Measurements from ENCODE around the gene EEIG1.
A peak's percentile ranks its signal among the peaks of the same experiment; 100 is the strongest.
"Not testable (repeated sequence)": the region's sequence is repeated elsewhere in the genome, so short reads cannot be mapped to it uniquely, and the experiment has no call there.

The EEIG1 gene

GRCh38 chr9:127980706-127981558 is at the start of gene EEIG1:
Gene EEIG1, minus strand, starts transcription at chr9:127980989. Its CDS starts 852 bp downstream, at chr9:127980137.
- peak within 1 kb of the TSS; percentile 90 for H3K4me3 Mint-ChIP-seq
- H3K27me3 Mint-ChIP-seq (ENCODE audit: low read depth): no peaks in the 10 kb centered on the region
- H3K27ac Mint-ChIP-seq: peak within 1 kb of the TSS; percentile 90
- peaks cover 20% of the 10 kb centered on the region for H3K36me3 Mint-ChIP-seq (ENCODE audit: low read depth)
- peaks cover 48% of the 10 kb centered on the region for H3K4me1 Mint-ChIP-seq (ENCODE audit: low read depth)
- H3K9me3 Mint-ChIP-seq: no peaks in the 10 kb centered on the region

- Mint-ChIP-seq H3K9me3 (peaks cover 3% of the 10 kb centered on the region), H3K4me3 (peak overlapping the region; percentile 25), H3K4me1 (ENCODE audit: low read depth) (peaks cover 69% of the 10 kb centered on the region), H3K27ac (peak overlapping the region; percentile 96), H3K27me3 (ENCODE audit: low read depth) (peaks cover 3% of the 10 kb centered on the region), H3K36me3 (ENCODE audit: low read depth) (peaks cover 2% of the 10 kb centered on the region)
Measured at GRCh38 chr9:128027705-128028104, 46.9 kb upstream of the EEIG1 start.

GRCh38 chr9:128026773-128027541 is 46.2 kb upstream of the EEIG1 start:
- H3K4me3 Mint-ChIP-seq: peak overlapping the region; percentile 66
- H3K9me3 Mint-ChIP-seq: peaks cover 3% of the 10 kb centered on the region
- H3K4me1 Mint-ChIP-seq (ENCODE audit: low read depth): peaks cover 76% of the 10 kb centered on the region
- H3K27me3 Mint-ChIP-seq (ENCODE audit: low read depth): peaks cover 3% of the 10 kb centered on the region
- peak overlapping the region; percentile 96 for H3K27ac Mint-ChIP-seq
- peaks cover 2% of the 10 kb centered on the region for H3K36me3 Mint-ChIP-seq (ENCODE audit: low read depth)

DNA sequence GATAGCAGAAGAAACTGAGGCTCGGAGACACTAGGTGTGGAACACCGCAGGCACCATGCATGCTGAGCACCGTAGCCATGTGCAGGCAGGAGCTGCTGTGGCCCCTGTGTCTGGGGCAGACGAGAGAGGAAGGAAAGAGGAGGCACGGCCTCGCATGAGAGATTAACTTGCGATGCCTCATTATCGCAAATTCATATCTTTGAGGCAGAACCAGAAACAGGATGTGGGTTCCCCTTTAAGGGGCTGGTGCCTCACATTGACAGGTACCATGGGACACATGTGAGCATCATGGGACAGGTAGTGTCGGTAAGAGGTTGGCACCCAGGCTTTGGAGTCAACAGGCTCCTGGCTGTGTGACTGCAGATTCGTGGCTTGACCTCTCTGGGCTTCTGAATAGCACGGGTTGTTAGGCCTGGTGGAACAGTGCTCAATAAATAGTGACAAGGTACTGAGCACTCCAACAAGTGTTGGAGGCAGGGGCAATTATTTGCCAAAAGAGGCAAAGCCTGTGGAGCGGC is 45.5 kb upstream of the EEIG1 start:
- Mint-ChIP-seq H3K4me1 (ENCODE audit: low read depth) (peaks cover 73% of the 10 kb centered on the region), H3K27ac (peak overlapping the region; percentile 96), H3K27me3 (ENCODE audit: low read depth) (peaks cover 3% of the 10 kb centered on the region), H3K9me3 (peaks cover 3% of the 10 kb centered on the region), H3K36me3 (ENCODE audit: low read depth) (peaks cover 2% of the 10 kb centered on the region), H3K4me3 (peak overlapping the region; percentile 66)

DNA sequence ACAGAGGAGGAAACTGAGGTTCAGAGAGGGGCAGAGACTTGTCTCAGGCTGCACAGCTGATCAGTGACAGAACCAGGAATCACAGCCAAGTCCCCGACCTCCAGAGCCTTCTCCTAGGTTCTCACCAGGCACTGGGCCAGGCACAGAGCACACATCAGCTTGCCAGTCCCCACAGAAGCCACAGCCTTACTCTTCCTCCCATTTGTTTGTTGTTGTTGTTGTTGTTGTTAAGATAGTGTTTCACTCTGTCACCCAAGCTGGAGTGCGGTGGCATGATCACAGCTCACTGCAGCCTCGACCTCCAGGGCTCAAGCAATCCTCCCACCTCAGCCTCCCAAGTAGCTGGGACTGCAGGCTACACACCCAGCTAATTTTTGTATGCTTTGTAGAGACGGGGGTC is 44.9 kb upstream of the EEIG1 start:
- H3K36me3 Mint-ChIP-seq (ENCODE audit: low read depth): peaks cover 3% of the 10 kb centered on the region
- peaks cover 1% of the 10 kb centered on the region for H3K9me3 Mint-ChIP-seq
- H3K27me3 Mint-ChIP-seq (ENCODE audit: low read depth): peaks cover 1% of the 10 kb centered on the region
- peaks cover 75% of the 10 kb centered on the region for H3K4me1 Mint-ChIP-seq (ENCODE audit: low read depth)
- peak overlapping the region; percentile 66 for H3K4me3 Mint-ChIP-seq
- peak overlapping the region; percentile 96 for H3K27ac Mint-ChIP-seq

GRCh38 chr9:128024761-128025308 is 44.0 kb upstream of the EEIG1 start:
- H3K4me3 Mint-ChIP-seq: no peak overlapping the region

DNA sequence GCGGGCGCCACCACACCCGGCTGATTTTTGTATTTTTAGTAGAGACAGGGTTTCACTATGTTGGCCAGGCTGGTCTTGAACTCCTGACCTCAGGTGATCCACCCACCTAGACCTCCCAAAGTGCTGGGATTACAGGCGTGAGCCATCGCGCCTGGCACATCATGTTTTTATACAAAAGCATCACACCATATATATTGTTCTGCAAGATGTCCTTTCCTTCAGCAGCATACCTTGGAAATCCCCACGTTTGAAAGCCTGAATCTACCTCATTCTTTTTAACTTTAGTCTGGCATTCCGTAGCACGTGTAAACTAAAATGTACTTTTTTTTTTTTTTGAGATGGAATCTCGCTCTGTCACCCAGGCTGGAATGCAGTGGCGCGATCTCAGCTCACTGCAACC is 42.9 kb upstream of the EEIG1 start:
- H3K4me1 Mint-ChIP-seq (ENCODE audit: low read depth): peaks cover 67% of the 10 kb centered on the region
- H3K36me3 Mint-ChIP-seq (ENCODE audit: low read depth); H3K4me3 Mint-ChIP-seq; H3K27ac Mint-ChIP-seq; H3K27me3 Mint-ChIP-seq (ENCODE audit: low read depth); H3K9me3 Mint-ChIP-seq: not testable (repeated sequence)

More at GRCh38 chr9:128024761-128025308, 44.0 kb upstream of the EEIG1 start:
- Mint-ChIP-seq H3K36me3 (ENCODE audit: low read depth) (peaks cover 2% of the 10 kb centered on the region), H3K4me1 (ENCODE audit: low read depth) (peaks cover 72% of the 10 kb centered on the region), H3K27me3 (ENCODE audit: low read depth) (no peaks in the 10 kb centered on the region), H3K27ac (peak overlapping the region; percentile 96), H3K9me3 (no peaks in the 10 kb centered on the region)

DNA sequence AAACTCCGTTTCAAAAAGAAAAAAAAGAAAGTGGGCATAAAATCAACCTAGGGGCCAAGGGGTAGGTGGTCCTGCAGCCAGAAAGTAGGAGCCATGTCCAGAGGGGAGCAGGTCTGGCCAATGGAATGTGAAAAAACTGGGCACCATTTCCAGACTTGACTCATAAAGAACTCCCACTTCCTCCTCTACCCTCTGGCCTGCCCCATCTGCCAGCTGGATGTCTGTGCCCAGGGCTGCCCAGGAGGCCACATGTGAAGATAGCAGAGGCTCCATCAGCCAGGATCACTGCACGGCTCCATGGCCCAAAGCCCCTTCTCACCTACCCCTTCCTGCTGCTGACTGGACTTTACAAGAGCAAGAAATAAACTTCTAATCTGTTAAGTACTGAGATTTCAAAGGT is 42.1 kb upstream of the EEIG1 start:
- Mint-ChIP-seq H3K4me1 (ENCODE audit: low read depth) (peaks cover 64% of the 10 kb centered on the region), H3K27ac (peak overlapping the region; percentile 6), H3K36me3 (ENCODE audit: low read depth) (peaks cover 2% of the 10 kb centered on the region), H3K9me3 (no peaks in the 10 kb centered on the region), H3K4me3 (no peak overlapping the region), H3K27me3 (ENCODE audit: low read depth) (no peaks in the 10 kb centered on the region)

GRCh38 chr9:128021098-128021497 is 40.3 kb upstream of the EEIG1 start:
- H3K27ac Mint-ChIP-seq: peak overlapping the region; percentile 56

GRCh38 chr9:128020692-128021091 is 39.9 kb upstream of the EEIG1 start:
- Mint-ChIP-seq H3K4me1 (ENCODE audit: low read depth) (peaks cover 43% of the 10 kb centered on the region), H3K36me3 (ENCODE audit: low read depth) (peaks cover 2% of the 10 kb centered on the region), H3K27me3 (ENCODE audit: low read depth) (no peaks in the 10 kb centered on the region), H3K27ac (no peak overlapping the region), H3K4me3 (no peak overlapping the region), H3K9me3 (no peaks in the 10 kb centered on the region)

More at GRCh38 chr9:128021098-128021497, 40.3 kb upstream of the EEIG1 start:
- Mint-ChIP-seq H3K4me3 (no peak overlapping the region), H3K9me3 (no peaks in the 10 kb centered on the region), H3K4me1 (ENCODE audit: low read depth) (peaks cover 47% of the 10 kb centered on the region), H3K27me3 (ENCODE audit: low read depth) (no peaks in the 10 kb centered on the region), H3K36me3 (ENCODE audit: low read depth) (peaks cover 2% of the 10 kb centered on the region)

DNA sequence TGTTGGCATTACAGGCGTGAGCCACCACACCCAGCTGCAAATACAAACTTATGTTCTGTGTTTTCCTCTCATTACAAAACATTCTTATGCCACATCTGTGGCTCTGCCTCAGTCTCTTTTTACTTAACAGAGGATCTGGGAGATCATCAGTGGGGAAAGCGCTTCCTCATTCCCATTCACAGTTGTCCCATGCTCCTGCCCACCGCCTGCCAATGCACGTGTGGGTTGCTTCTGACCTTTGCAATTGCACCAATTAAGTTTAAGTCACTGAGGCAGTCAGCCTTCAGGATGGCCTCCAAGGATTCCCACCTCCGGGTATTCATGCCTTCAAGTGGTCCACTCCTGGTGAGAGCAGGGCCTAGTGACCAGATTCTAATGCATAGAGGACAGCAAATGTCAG is 34.9 kb upstream of the EEIG1 start:
- H3K36me3 Mint-ChIP-seq (ENCODE audit: low read depth): no peaks in the 10 kb centered on the region
- no peaks in the 10 kb centered on the region for H3K9me3 Mint-ChIP-seq
- H3K4me1 Mint-ChIP-seq (ENCODE audit: low read depth): peaks cover 6% of the 10 kb centered on the region
- H3K4me3 Mint-ChIP-seq: no peak overlapping the region
- H3K27me3 Mint-ChIP-seq (ENCODE audit: low read depth): peaks cover 5% of the 10 kb centered on the region
- H3K27ac Mint-ChIP-seq: no peak overlapping the region

- Mint-ChIP-seq H3K9me3 (peaks cover 7% of the 10 kb centered on the region), H3K36me3 (ENCODE audit: low read depth) (peaks cover 12% of the 10 kb centered on the region), H3K4me1 (ENCODE audit: low read depth) (peaks cover 23% of the 10 kb centered on the region), H3K27me3 (ENCODE audit: low read depth) (peaks cover 5% of the 10 kb centered on the region), H3K27ac (no peak overlapping the region), H3K4me3 (no peak overlapping the region)
Measured at GRCh38 chr9:128011071-128011817, 30.5 kb upstream of the EEIG1 start.

- H3K36me3 Mint-ChIP-seq (ENCODE audit: low read depth): peaks cover 12% of the 10 kb centered on the region
- peaks cover 24% of the 10 kb centered on the region for H3K4me1 Mint-ChIP-seq (ENCODE audit: low read depth)
- peaks cover 7% of the 10 kb centered on the region for H3K9me3 Mint-ChIP-seq
- peak overlapping the region; percentile 47 for H3K27ac Mint-ChIP-seq
- no peak overlapping the region for H3K4me3 Mint-ChIP-seq
- H3K27me3 Mint-ChIP-seq (ENCODE audit: low read depth): peaks cover 5% of the 10 kb centered on the region
Measured at GRCh38 chr9:128009639-128010038, 28.9 kb upstream of the EEIG1 start.

DNA sequence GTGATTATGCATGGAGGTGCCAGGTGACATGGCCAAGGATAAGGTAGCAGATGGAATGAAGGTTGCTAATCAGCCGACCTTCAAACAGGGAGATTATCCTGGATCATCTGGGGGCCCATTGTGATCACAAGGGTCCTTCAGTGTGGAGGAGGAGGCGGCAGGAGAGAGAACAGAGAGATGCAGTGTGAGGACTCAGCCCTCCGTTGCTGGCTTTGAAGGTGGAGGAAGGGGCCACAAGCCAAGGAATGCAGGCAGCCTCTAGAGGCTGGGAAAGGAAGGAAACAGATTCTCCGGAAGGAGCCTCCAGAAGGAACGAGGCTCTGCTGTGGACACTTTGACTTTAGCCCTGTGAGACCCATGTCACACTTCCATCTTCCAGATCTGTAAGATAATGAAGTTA is 27.4 kb upstream of the EEIG1 start:
- Mint-ChIP-seq H3K27ac (peak overlapping the region; percentile 95), H3K9me3 (peaks cover 7% of the 10 kb centered on the region), H3K27me3 (ENCODE audit: low read depth) (peaks cover 3% of the 10 kb centered on the region), H3K4me3 (peak overlapping the region; percentile 77), H3K36me3 (ENCODE audit: low read depth) (peaks cover 12% of the 10 kb centered on the region), H3K4me1 (ENCODE audit: low read depth) (peaks cover 24% of the 10 kb centered on the region)
